ENCODE results near the gene RGS3. TPM values are rescaled to one million over a fixed set of nuclear protein-coding genes. Genes with fewer than 3 reads are reported as not detected.

RGS3 gene
- polyA plus RNA-seq, 1 experiment = 41.0 TPM

- DNase-seq (ENCODE audit: low read depth, low spot score) = no peak
- POLR2A ChIA-PET = no interaction called here
- no peak overlapping the region for H3K4me3 ChIP-seq (ENCODE audit: low read depth, low read length)
- no peaks in the 10 kb centered on the region; the same call in 1 of the 2 replicates for H3K9me3 ChIP-seq (ENCODE audit: control insufficient read depth, insufficient read depth, low read length)
- H3K27me3 ChIP-seq (ENCODE audit: control insufficient read depth, insufficient read depth, low read length) = no peaks in the 10 kb centered on the region
- no peak for TF ChIP-seq CTCF (IDR thresholded peaks at IDR 0.05; ENCODE audit: low read depth, low read length)
- CTCF ChIA-PET = no interaction called here
- no peak overlapping the region for H3K27ac ChIP-seq (ENCODE audit: low read depth, low read length)
These were observed 93.5 kb downstream of the RGS3 start for GRCh38 chr9:113556877-113557593.

DNA sequence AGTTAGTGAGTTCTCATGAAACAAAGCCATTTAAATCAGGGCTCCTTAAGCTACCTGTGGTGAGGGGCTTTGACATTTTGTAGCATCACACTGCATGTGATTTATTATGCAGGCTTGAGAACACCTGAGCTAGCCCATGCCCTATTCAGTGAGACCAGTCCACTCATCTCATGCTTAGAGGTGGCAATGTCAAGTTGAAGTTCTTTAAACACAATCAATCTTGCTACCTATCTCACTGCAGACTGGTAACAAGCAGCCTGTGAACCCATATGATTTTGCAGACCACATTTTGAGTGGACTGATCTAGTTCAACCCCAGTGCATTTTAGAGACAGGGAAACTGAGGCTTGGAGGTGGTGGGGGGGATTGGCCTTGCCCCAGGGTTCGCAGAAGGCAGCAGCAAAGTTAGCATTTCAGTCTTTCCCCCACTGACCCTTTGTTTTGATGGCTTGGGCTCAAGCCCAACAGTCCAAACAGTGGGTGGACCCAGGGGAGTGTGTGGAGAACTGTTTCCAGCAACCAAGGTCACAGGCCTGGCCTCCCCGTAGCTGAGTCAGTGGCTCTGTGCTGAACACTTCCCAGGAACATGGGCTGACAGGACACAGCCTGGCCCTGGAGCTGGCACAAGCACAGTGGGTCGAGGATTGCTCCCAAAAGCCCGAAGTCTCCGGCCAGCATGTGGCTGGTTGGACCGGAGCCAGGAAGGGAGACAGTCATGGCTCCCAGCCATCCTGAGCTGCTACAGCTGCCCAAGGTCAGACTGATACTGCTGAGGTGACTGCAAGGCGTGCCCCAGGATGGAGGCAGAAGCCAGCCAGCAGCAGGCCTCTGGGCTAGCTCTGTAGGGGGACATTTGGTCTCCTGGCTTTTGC is 95.3 kb downstream of the RGS3 start:
- TF ChIP-seq CTCF (IDR thresholded peaks at IDR 0.05; ENCODE audit: low read depth, low read length) = no peak
- Histone ChIP-seq H3K27ac (ENCODE audit: low read depth, low read length) (peak overlapping the region; percentile 39), H3K4me3 (ENCODE audit: low read depth, low read length) (no peak overlapping the region), H3K27me3 (ENCODE audit: control insufficient read depth, insufficient read depth, low read length) (no peaks in the 10 kb centered on the region), H3K9me3 (ENCODE audit: control insufficient read depth, insufficient read depth, low read length) (no peaks in the 10 kb centered on the region; the same call in 1 of the 2 replicates)
- CTCF ChIA-PET = interaction anchor here (1.1 to 1.7 kb wide), 2 partner anchors 33 to 97 kb away, joined by 3 to 5 read pairs; no protein-coding TSS in a partner anchor
- POLR2A ChIA-PET = interaction anchor here (0.8 kb wide), 1 partner anchor 149 kb away, joined by 3 read pairs; the partner anchor contains the start of genes C9orf43 and POLE3
- DNase-seq (ENCODE audit: low read depth, low spot score) = no peak

DNA sequence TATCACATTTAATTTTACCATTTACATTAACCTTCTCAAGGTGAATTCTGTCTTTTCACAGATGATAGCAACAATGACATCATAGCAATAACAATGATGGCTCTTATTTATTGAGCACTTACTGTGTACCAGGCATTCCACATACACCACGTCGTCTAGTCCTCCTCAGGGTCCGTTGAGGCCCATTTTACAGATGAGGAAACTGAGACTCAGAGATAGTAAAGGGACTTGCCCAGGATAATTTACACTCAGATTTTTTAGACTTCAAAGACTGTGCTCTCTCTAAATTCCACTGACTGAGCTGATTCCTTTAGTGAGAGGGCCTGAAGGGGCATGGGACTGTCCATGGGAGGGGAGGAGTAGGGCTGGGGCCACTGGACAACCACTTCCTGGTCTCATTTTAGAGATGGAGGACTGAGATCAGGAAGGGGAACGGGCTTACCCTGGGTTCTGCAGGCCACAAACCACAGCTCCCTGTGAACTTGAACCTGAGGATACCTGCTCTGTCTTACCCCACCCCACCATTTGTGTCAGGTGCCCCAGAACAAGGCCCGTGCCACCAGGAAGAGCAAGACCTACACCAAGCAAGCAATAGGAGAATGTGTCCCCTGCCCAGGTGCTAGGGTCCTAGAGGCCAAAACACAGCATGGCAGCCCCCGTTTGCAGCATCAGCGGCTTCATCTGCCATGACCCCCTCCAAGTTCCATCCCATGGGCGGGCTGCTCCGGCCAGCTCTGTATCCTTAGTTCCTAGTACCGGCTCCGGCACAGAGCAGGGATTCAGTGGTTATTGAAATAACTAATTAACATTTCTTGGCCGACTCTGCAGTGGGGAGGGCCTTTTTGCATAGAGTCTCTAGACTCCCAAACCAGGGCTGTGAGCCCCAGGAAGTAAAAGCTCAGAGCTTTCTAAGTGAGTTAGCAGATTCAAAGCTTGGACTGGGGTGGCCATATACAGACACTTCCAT is 96.6 kb downstream of the RGS3 start:
- no peak overlapping the region for H3K27ac ChIP-seq (ENCODE audit: low read depth, low read length)
- H3K4me3 ChIP-seq (ENCODE audit: low read depth, low read length) = no peak overlapping the region
- DNase-seq (ENCODE audit: low read depth, low spot score) = no peak
- POLR2A ChIA-PET = no interaction called here
- CTCF ChIA-PET = interaction anchor here (0.6 to 1.7 kb wide), 4 partner anchors 31 to 97 kb away, joined by 3 to 5 read pairs (median 3); no protein-coding TSS in a partner anchor
- TF ChIP-seq CTCF (IDR thresholded peaks at IDR 0.05; ENCODE audit: low read depth, low read length) = no peak
- no peaks in the 10 kb centered on the region; the same call in 1 of the 2 replicates for H3K9me3 ChIP-seq (ENCODE audit: control insufficient read depth, insufficient read depth, low read length)
- H3K27me3 ChIP-seq (ENCODE audit: control insufficient read depth, insufficient read depth, low read length) = no peaks in the 10 kb centered on the region

GRCh38 chr9:113562653-113563381 is 99.3 kb downstream of the RGS3 start:
- DNase-seq (ENCODE audit: low read depth, low spot score) = no peak
- CTCF ChIA-PET = no interaction called here
- no peaks in the 10 kb centered on the region for H3K27me3 ChIP-seq (ENCODE audit: control insufficient read depth, insufficient read depth, low read length)
- H3K9me3 ChIP-seq (ENCODE audit: control insufficient read depth, insufficient read depth, low read length) = no peaks in the 10 kb centered on the region; the same call in 1 of the 2 replicates
- no peak overlapping the region for H3K27ac ChIP-seq (ENCODE audit: low read depth, low read length)
- H3K4me3 ChIP-seq (ENCODE audit: low read depth, low read length) = no peak overlapping the region
- TF ChIP-seq CTCF (IDR thresholded peaks at IDR 0.05; ENCODE audit: low read depth, low read length) = no peak
- POLR2A ChIA-PET = no interaction called here
